Neuronal stem cell (in vitro differentiated cells): ENCODE measurements around the gene KAZN.

Experiments
- DNase-seq: peaks from one replicate; pipeline ENCODE4 v3.0.0-alpha.2; 2013; ENCODE audit warnings: low spot score
- H2AFZ ChIP-seq: one replicate; pipeline ENCODE4 v1.6.1; 2013; ENCODE audit warnings: mild to moderate bottlenecking, low read length, inconsistent platforms
- H2AK5ac ChIP-seq: 2 replicates; pipeline ENCODE4 v1.6.1; 2013; ENCODE audit warnings: low read depth, mild to moderate bottlenecking, inconsistent platforms, low read length, moderate library complexity, mixed read lengths
- H2BK120ac ChIP-seq: 2 replicates; pipeline ENCODE4 v1.6.1; 2013; ENCODE audit warnings: low read depth, mild to moderate bottlenecking, inconsistent platforms, low read length, moderate library complexity, mixed read lengths
- H2BK12ac ChIP-seq: one replicate; pipeline ENCODE4 v1.6.1; 2013; ENCODE audit warnings: low read length, inconsistent platforms
- H2BK15ac ChIP-seq: 2 replicates; pipeline ENCODE4 v1.6.1; 2013; ENCODE audit warnings: mild to moderate bottlenecking, low read length, inconsistent platforms, mixed read lengths
- H2BK5ac ChIP-seq: one replicate; pipeline ENCODE4 v1.6.1; 2013; ENCODE audit warnings: inconsistent platforms, mild to moderate bottlenecking, low read length, moderate library complexity
- H3K14ac ChIP-seq: one replicate; pipeline ENCODE4 v1.6.1; 2013; ENCODE audit warnings: low read length, inconsistent platforms
- H3K18ac ChIP-seq: 2 replicates; pipeline ENCODE4 v1.6.1; 2013; ENCODE audit warnings: low read length, inconsistent platforms
- H3K23ac ChIP-seq: 2 replicates; pipeline ENCODE4 v1.6.1; 2013; ENCODE audit warnings: low read depth, mild to moderate bottlenecking, mixed read lengths, low read length, inconsistent platforms; ENCODE audit not compliant: poor library complexity
- H3K27ac ChIP-seq: replicated peaks from 3 replicates; pipeline ENCODE4 v1.5.1; 2013; ENCODE audit warnings: low read length, inconsistent platforms
- H3K27me3 ChIP-seq, 3 experiments: 2 replicates each; pipeline ENCODE4 v1.6.1; 2013; ENCODE audit warnings: low read length in 3 of 3, mild to moderate bottlenecking in 2 of 3, inconsistent platforms in 1 of 3, low read depth in 1 of 3, mixed read lengths in 1 of 3, moderate library complexity in 1 of 3; ENCODE audit not compliant: control insufficient read depth in 3 of 3, insufficient read depth in 3 of 3
- H3K36me3 ChIP-seq, 2 donors: replicated peaks in 1 of 2; 2 replicates each; pipeline ENCODE4 v1.6.1; 2013; ENCODE audit warnings: low read length in 2 of 2; ENCODE audit not compliant: control insufficient read depth in 2 of 2, insufficient read depth in 2 of 2
- H3K4ac ChIP-seq: 2 replicates; pipeline ENCODE4 v1.6.1; 2013; ENCODE audit warnings: inconsistent platforms, mild to moderate bottlenecking, low read length, moderate library complexity
- H3K4me1 ChIP-seq, 2 donors: 1 replicate in 1 of 2; 2 replicates in 1 of 2; pipeline ENCODE4 v1.6.1; 2013; ENCODE audit warnings: low read length in 2 of 2, low read depth in 1 of 2; ENCODE audit not compliant: control insufficient read depth in 2 of 2, insufficient read depth in 1 of 2
- H3K4me2 ChIP-seq: one replicate; pipeline ENCODE4 v1.6.1; 2013; ENCODE audit warnings: mild to moderate bottlenecking, low read length, inconsistent platforms; ENCODE audit not compliant: insufficient read depth, poor library complexity, severe bottlenecking
- H3K4me3 ChIP-seq, 2 donors: 2 replicates each; pipeline ENCODE4 v1.5.1; 2013; ENCODE audit warnings: low read length in 2 of 2, mild to moderate bottlenecking in 2 of 2, inconsistent platforms in 1 of 2, moderate library complexity in 1 of 2
- H3K79me1 ChIP-seq: one replicate; pipeline ENCODE4 v1.6.1; 2013; ENCODE audit warnings: low read depth, mild to moderate bottlenecking, inconsistent platforms, low read length, moderate library complexity
- H3K9ac ChIP-seq: one replicate; pipeline ENCODE4 v1.6.1; 2013; ENCODE audit warnings: mild to moderate bottlenecking, low read depth, low read length, inconsistent platforms; ENCODE audit not compliant: poor library complexity
- H3K9me3 ChIP-seq, 2 donors: replicated peaks in 1 of 2; 2 replicates each; pipeline versions ENCODE3 to v1.6.1; 2013; ENCODE audit warnings: low read length in 2 of 2, mild to moderate bottlenecking in 2 of 2, inconsistent platforms in 1 of 2, low read depth in 1 of 2, mixed read lengths in 1 of 2, moderate library complexity in 1 of 2; ENCODE audit not compliant: control insufficient read depth in 2 of 2, insufficient read depth in 1 of 2
- H4K8ac ChIP-seq: one replicate; pipeline ENCODE4 v1.6.1; 2013; ENCODE audit warnings: low read depth, mild to moderate bottlenecking, inconsistent platforms, low read length, moderate library complexity
- H4K91ac ChIP-seq: one replicate; pipeline ENCODE4 v1.6.1; 2013; ENCODE audit warnings: low read length, low read depth, mild to moderate bottlenecking, inconsistent platforms; ENCODE audit not compliant: poor library complexity
- WGBS, 2 donors: extraction: QIAGEN DNeasy Blood & Tissue Kit; methylation state at CpG; one replicate each; pipeline ENCODE4 v1.1.7; 2013; ENCODE audit warnings: missing lambda C conversion rate in 2 of 2, mixed read lengths in 1 of 2; ENCODE audit not compliant: insufficient read length in 2 of 2, insufficient replicate concordance in 1 of 2; ENCODE audit errors: extremely low coverage in 2 of 2; 5-methylcytosine and 5-hydroxymethylcytosine counted together

KAZN gene

GRCh38 chr1:14928886-14929546 is 330.5 kb downstream of the KAZN start:
- Histone ChIP-seq H2BK12ac (no peak overlapping the region), H3K9me3 (no peaks in the 10 kb centered on the region), H2AK5ac (no peak overlapping the region), H2BK5ac (no peak overlapping the region), H2AFZ (no peak overlapping the region), H2BK15ac (no peak overlapping the region), H3K4me3 (no peak overlapping the region), H3K18ac (no peak overlapping the region), H3K14ac (no peak overlapping the region), H3K36me3 (peaks cover 0 to 5% of the 10 kb centered on the region in 2 donors), H4K8ac (no peak overlapping the region), H3K27me3 (peaks cover 0 to 25% (median 0%) of the 10 kb centered on the region in 3 experiments), H3K23ac (no peak overlapping the region), H4K91ac (no peak overlapping the region), H3K4me1 (peaks cover 6 to 28% of the 10 kb centered on the region in 2 donors), H3K27ac (no peak overlapping the region), H3K9ac (no peak overlapping the region), H3K79me1 (peaks cover 3% of the 10 kb centered on the region), H3K4me2 (no peak overlapping the region), H3K4ac (no peak overlapping the region), H2BK120ac (no peak overlapping the region)
- no peak for DNase-seq
- no CpG with 5 or more reads among the region's 2 CpGs for WGBS, 2 donors

- WGBS, 2 donors = no CpG with 5 or more reads among the region's 22 CpGs
- no peak for DNase-seq
- no peak overlapping the region for H2AFZ ChIP-seq
- H3K27ac ChIP-seq = no peak overlapping the region
- no peak overlapping the region for H3K4me3 ChIP-seq
- peaks cover 0 to 5% of the 10 kb centered on the region in 2 donors for H3K36me3 ChIP-seq
- no peak overlapping the region for H3K23ac ChIP-seq
- H2BK5ac ChIP-seq = no peak overlapping the region
- no peak overlapping the region for H2BK120ac ChIP-seq
- H3K79me1 ChIP-seq = peaks cover 3% of the 10 kb centered on the region
- peak overlapping the region; percentile 16 for H3K18ac ChIP-seq
- H3K9ac ChIP-seq = no peak overlapping the region
- no peak overlapping the region for H4K8ac ChIP-seq
- no peak overlapping the region for H2BK15ac ChIP-seq
- peak overlapping the region; percentile 53 for H2AK5ac ChIP-seq
- no peak overlapping the region for H3K4me2 ChIP-seq
- H3K14ac ChIP-seq = no peak overlapping the region
- no peaks in the 10 kb centered on the region for H3K9me3 ChIP-seq
- H3K4me1 ChIP-seq = peaks cover 6 to 28% of the 10 kb centered on the region in 2 donors
- H2BK12ac ChIP-seq = no peak overlapping the region
- H3K27me3 ChIP-seq = peaks cover 0 to 24% (median 0%) of the 10 kb centered on the region in 3 experiments
- H3K4ac ChIP-seq = no peak overlapping the region
- H4K91ac ChIP-seq = no peak overlapping the region
Measured at GRCh38 chr1:14929547-14930246, 331.2 kb downstream of the KAZN start.

GRCh38 chr1:14930247-14930965 is 331.9 kb downstream of the KAZN start:
- H3K79me1 ChIP-seq = no peaks in the 10 kb centered on the region
- peak overlapping the region; percentile 53 for H2AK5ac ChIP-seq
- H3K9me3 ChIP-seq = no peaks in the 10 kb centered on the region
- H3K4me1 ChIP-seq = peaks cover 0 to 21% of the 10 kb centered on the region in 2 donors
- H3K18ac ChIP-seq = peak overlapping the region; percentile 77
- no peak overlapping the region for H3K4me3 ChIP-seq
- H3K14ac ChIP-seq = no peak overlapping the region
- no peak for DNase-seq
- no peak overlapping the region for H3K27ac ChIP-seq
- peak overlapping the region; percentile 17 for H2BK5ac ChIP-seq
- H3K27me3 ChIP-seq = peaks cover 0 to 17% (median 0%) of the 10 kb centered on the region in 3 experiments
- no peak overlapping the region for H2BK120ac ChIP-seq
- peak overlapping the region; percentile 42 for H2BK15ac ChIP-seq
- H3K23ac ChIP-seq = no peak overlapping the region
- peaks cover 0 to 5% of the 10 kb centered on the region in 2 donors for H3K36me3 ChIP-seq
- H4K91ac ChIP-seq = no peak overlapping the region
- H2AFZ ChIP-seq = no peak overlapping the region
- H3K4ac ChIP-seq = no peak overlapping the region
- no peak overlapping the region for H3K4me2 ChIP-seq
- H4K8ac ChIP-seq = no peak overlapping the region
- WGBS, 2 donors = no CpG with 5 or more reads among the region's 15 CpGs
- no peak overlapping the region for H2BK12ac ChIP-seq
- no peak overlapping the region for H3K9ac ChIP-seq
